GM21576 (cell line): ENCODE measurements around the gene VILL.

ENCODE experiments used
- ATAC-seq: cut with Tn5 transposase; IDR thresholded peaks from one replicate; pipeline ENCODE4 v1.9.1; 2021; ENCODE audit warnings: mild to moderate bottlenecking, moderate library complexity; ENCODE audit not compliant: unreplicated experiment

VILL gene

GRCh38 chr3:37999836-38000235 lies 9.2 kb downstream of the VILL start:
- no peak for ATAC-seq

DNA sequence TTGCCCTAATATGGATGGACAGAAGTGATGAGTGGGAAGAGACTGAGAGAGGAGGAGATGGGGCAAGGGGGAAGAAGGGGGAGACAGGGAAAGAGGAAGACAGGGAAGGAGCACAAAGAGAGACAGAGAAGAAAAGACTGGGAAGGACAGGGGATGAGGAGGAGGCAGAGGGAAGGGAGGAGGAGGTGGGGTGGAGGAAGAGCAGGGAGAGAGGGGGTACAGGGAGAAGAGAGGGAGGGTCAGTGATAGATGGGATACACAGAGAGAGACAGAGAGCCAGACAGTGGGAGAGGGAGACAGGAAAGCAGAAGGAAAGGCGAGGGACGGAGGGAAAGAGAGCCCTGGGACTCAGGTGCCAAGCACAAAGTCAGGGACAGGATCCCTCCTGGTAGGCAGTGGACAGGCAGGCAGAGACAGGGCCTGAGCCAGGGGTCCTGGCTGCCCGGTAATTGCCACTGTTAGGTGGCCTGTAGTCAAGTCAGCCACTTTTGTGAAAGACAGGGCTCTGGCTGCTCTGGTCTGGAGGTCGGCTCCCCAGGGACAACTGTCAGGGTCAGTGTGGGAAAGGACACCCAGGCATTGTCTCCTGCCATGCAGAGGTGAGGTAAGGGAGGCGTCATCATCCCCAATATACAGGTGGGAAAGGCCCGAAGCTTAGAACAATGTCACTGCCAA lies 9.8 kb downstream of the VILL start:
- ATAC-seq: no peak

DNA sequence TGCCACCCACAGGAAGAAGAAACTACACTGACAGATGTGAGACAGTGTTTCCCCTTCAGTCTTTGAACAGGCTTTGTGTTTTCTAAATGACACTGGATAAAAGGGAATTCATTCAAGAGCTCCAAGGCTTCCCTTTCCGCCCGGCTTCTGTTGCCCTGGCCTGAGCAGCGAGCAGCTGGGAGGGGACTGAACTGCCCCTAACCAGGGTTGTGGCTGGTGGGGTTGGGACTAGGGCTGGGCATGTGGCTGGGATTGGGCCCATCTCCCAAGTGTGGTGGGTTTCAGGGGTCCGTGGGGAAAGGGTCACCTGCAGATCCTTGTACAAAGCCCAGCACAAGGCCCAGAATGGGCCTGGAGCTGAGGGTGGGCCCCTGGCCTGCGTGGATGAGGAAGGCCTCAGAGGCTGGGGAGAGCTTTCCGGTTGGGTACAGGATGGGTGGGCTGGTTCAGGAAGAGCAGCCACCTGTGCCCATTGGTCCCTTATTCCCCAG lies 10.4 kb downstream of the VILL start:
- ATAC-seq: no peak

DNA sequence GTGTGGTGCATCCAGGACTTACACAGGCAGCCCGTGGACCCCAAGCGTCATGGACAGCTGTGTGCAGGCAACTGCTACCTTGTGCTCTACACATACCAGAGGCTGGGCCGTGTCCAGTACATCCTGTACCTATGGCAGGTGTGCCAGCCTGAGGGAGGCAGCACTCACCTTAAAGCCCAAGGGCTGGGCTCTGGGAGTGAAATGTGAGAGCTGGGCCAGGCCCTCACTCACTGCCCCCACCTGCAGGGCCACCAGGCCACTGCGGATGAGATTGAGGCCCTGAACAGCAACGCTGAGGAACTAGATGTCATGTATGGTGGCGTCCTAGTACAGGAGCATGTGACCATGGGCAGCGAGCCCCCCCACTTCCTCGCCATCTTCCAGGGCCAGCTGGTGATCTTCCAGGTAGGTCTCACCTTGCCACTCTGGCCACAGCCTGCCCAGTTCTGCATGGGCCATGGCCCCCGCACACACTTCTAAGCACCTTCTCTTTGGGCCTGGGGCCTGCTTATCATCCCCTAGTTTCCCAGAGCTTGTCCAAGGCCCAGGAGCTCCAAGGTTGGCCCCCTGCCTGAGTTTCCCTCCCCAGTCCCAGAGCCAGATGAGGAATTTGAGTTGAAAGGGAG lies 11.0 kb downstream of the VILL start:
- ATAC-seq: no peak

GRCh38 chr3:38002291-38002876 lies 11.8 kb downstream of the VILL start:
- no peak for ATAC-seq

DNA sequence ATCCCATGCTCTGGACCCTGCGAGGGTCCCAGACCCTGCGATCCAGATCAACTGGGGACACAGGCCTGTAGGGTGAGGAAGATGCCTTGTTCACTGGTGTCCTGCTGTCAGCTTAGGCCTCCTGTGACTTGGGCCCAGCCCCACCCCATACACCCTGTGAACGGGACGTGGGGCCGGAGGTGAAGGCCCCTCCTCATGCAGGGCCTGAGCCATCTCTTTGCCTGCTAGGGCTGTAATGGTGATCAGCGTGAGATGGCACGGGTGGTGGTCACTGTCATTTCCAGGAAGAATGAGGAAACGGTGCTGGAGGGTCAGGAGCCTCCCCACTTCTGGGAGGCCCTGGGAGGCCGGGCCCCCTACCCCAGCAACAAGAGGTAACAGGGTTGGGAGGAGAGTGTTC lies 12.4 kb downstream of the VILL start:
- no peak for ATAC-seq

- ATAC-seq: no peak
Measured at GRCh38 chr3:38003371-38003816, 12.8 kb downstream of the VILL start.

DNA sequence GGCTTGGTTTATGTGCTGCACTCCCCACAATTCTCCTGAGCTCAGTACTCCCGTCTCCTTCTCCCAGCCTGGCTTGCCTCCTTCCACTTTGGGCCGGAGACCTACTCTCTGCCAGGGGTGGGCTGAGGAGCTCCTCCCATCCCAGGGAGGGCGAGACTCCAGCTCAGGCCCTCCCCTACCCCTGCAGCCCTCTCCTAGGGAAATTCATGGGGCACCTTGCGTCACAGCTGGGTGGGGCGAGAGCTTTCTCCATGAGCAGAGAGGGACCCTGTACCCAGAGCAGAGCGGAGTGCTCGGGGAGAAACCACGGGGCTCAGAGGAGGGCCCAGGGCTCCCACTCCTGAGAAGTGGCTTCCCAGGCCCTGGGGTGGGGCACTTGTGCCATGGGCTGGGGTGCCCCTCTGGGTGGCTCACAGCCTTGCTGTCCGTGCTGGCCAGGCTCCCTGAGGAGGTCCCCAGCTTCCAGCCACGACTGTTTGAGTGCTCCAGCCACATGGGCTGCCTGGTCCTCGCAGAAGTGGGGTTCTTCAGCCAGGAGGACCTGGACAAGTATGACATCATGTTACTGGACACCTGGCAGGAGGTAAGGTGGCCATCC lies 13.3 kb downstream of the VILL start:
- no peak for ATAC-seq

- peak; percentile 55 for ATAC-seq
Measured at GRCh38 chr3:38004415-38005075, 14.0 kb downstream of the VILL start.

DNA sequence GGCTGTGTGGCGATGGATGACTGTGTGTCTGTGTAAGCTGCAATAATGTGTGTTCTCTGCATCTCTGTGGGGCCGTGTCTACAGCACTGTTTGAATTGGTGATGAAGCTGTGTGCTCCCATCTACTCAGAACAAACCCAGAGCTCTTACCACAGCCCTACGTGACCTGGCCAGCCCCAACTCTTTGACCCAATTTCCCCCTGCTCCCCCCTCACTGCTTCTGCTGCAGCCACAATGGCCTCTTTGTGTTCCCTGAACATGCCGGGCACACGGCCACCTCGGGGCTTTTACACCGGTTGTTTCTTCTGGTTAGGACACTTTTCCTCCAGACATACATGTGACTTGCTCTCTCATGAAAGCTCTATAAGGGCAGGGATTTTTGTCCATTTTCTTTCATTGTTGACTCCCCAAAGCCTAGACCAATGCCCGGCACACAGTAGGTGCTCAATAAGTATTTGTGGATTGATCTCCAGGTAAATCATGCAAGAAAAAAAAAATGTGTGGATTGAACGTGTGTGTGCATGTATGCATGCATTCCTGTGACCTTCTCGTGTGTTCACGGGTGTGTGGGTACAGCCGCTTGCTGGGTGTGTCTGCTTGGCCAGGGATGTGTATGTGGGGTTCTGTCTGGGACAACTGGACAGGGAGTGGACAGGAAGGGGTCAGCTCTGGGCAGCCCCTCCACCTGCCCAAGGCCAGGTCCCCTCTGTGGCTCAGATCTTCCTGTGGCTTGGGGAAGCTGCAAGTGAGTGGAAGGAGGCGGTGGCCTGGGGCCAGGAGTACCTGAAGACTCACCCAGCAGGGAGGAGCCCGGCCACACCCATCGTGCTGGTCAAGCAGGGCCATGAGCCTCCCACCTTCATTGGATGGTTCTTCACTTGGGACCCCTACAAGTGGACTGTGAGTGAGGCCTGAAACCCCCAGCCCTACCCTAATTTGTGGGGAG lies 14.8 kb downstream of the VILL start:
- ATAC-seq: no peak

- no peak for ATAC-seq
Measured at GRCh38 chr3:38006031-38006430, 15.4 kb downstream of the VILL start.

GRCh38 chr3:38006445-38006995 lies 15.9 kb downstream of the VILL start:
- no peak for ATAC-seq

GRCh38 chr3:38007754-38008090 lies 17.1 kb downstream of the VILL start:
- no peak for ATAC-seq

GRCh38 chr3:38008191-38008701 lies 17.7 kb downstream of the VILL start:
- no peak for ATAC-seq

- no peak for ATAC-seq
Measured at GRCh38 chr3:38008971-38009580, 18.5 kb downstream of the VILL start.

- ATAC-seq: no peak
Measured at GRCh38 chr3:38009807-38010591, 19.4 kb downstream of the VILL start.

GRCh38 chr3:38011111-38011510 lies 20.5 kb downstream of the VILL start:
- ATAC-seq: no peak

DNA sequence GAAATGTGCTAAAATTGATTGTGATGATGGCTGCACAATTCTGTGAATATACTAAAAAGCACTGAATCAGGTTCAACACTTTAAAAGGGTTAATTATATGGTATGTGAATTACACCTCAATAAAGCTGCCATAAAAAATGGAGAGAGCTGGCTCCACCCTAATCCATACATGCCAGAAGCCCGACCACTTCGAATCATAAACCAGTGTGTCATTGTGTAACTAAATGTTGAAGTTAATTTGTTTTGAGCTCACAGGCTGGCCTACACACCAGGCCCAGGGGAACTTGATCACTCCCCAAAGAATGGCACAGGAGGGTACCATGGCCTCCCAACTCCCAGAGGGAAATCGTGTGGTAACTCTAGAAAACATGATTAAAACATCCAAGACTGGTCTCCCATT lies 24.9 kb downstream of the VILL start:
- no peak for ATAC-seq

DNA sequence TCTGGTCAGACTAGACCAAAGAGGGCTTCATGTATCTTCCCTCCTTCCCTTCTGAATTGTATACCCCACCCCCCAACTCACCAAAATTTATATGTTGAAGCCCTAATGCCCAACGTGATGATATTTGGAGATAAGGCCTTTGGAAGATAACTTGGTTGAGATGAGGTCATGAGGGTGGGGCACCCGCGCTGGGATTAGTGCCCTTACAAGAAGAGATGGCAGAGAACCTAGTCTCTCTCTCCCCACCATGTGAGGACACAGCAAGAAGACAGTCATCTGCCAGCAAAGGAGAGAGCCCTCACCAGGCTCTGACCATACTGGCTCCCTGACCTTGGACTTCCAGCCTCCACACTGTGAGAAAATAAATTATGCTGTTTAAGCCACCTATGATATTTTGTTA lies 25.4 kb downstream of the VILL start:
- no peak for ATAC-seq
